TTC549 (cell line): ENCODE measurements around the gene RPS6KA4.

Experiments used
- FAIRE-seq: peaks from 2 replicates; lab custom pipeline; 2012; peaks lifted over from hg19 to GRCh38; lab: Jason Lieb, UNC

RPS6KA4 gene

GRCh38 chr11:64327375-64327774 is 31.6 kb upstream of the RPS6KA4 start:
- FAIRE-seq, result no peak

GRCh38 chr11:64327993-64328392 is 31.0 kb upstream of the RPS6KA4 start:
- FAIRE-seq, result no peak

- FAIRE-seq, result no peak
These were observed 28.1 kb upstream of the RPS6KA4 start for GRCh38 chr11:64330888-64331287.

GRCh38 chr11:64331569-64332371 is 27.2 kb upstream of the RPS6KA4 start:
- no peak for FAIRE-seq

GRCh38 chr11:64333556-64333955 is 25.4 kb upstream of the RPS6KA4 start:
- no peak for FAIRE-seq

GRCh38 chr11:64334764-64335735 is 23.9 kb upstream of the RPS6KA4 start:
- no peak for FAIRE-seq

- no peak for FAIRE-seq
These were observed 21.3 kb upstream of the RPS6KA4 start for GRCh38 chr11:64337538-64338249.

- FAIRE-seq, result no peak
These were observed 20.2 kb upstream of the RPS6KA4 start for GRCh38 chr11:64338716-64339115.

GRCh38 chr11:64339286-64339685 is 19.7 kb upstream of the RPS6KA4 start:
- FAIRE-seq, result no peak

- FAIRE-seq, result no peak
These were observed 19.1 kb upstream of the RPS6KA4 start, which contains the start of gene CCDC88B for GRCh38 chr11:64339754-64340408. CCDC88B (plus strand) TSS chr11:64340204; CDS start chr11:64340267, 63 bp downstream.

- no peak for FAIRE-seq
These were observed 18.2 kb upstream of the RPS6KA4 start for GRCh38 chr11:64340671-64341335.

- no peak for FAIRE-seq
These were observed 17.5 kb upstream of the RPS6KA4 start for GRCh38 chr11:64341429-64341828.

- FAIRE-seq, result no peak
These were observed 16.8 kb upstream of the RPS6KA4 start for GRCh38 chr11:64341851-64342791.

GRCh38 chr11:64342869-64343745 is 15.9 kb upstream of the RPS6KA4 start:
- no peak for FAIRE-seq

GRCh38 chr11:64343767-64344559 is 15.0 kb upstream of the RPS6KA4 start:
- FAIRE-seq, result no peak

- FAIRE-seq, result no peak
These were observed 14.2 kb upstream of the RPS6KA4 start for GRCh38 chr11:64344787-64345186.

GRCh38 chr11:64347193-64347867 is 11.6 kb upstream of the RPS6KA4 start:
- no peak for FAIRE-seq
